PFSK-1 (cell line): ENCODE measurements around the gene GAS2L2.

ENCODE experiments used
- SIN3A ChIP-seq: IDR thresholded peaks from 2 replicates; pipeline ENCODE4 v1.6.1; 2012; ENCODE audit warnings: mild to moderate bottlenecking, low read length, moderate library complexity, borderline replicate concordance; ENCODE audit not compliant: insufficient read depth
- TAF1 ChIP-seq: IDR thresholded peaks from 2 replicates; pipeline ENCODE4 v1.6.1; 2012; ENCODE audit warnings: low read length, control low read depth, borderline replicate concordance; ENCODE audit not compliant: insufficient read depth
- TF ChIP-seq, protein P1 (sequence below), 2 experiments: IDR thresholded peaks; 2 replicates each; pipeline versions ENCODE4 v1.6.1 to v1.8.0; 2011 to 2012; ENCODE audit warnings: low read depth in 2 of 2, low read length in 2 of 2, control low read depth in 1 of 2, inconsistent platforms in 1 of 2, mild to moderate bottlenecking in 1 of 2, moderate library complexity in 1 of 2; ENCODE audit not compliant: insufficient read depth in 1 of 2

DNA sequence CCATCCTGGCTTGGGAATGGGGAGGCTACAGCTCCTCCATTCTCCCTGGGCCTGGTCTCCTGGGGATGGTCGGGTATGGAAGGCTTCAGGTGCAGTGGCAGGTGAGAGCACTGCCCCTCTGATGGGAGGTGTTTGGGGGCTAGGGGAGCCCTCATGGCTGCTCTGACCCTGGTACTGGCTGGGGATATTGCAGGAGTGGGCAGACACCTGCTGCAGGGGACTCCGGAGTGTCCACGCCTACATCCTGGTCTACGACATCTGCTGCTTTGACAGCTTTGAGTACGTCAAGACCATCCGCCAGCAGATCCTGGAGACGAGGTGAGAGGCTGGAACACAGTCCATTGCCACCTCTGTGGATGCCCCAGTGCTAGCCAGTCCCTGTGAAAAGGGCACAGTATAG is 12.8 kb downstream of the GAS2L2 start:
- TF ChIP-seq, protein P1, sequence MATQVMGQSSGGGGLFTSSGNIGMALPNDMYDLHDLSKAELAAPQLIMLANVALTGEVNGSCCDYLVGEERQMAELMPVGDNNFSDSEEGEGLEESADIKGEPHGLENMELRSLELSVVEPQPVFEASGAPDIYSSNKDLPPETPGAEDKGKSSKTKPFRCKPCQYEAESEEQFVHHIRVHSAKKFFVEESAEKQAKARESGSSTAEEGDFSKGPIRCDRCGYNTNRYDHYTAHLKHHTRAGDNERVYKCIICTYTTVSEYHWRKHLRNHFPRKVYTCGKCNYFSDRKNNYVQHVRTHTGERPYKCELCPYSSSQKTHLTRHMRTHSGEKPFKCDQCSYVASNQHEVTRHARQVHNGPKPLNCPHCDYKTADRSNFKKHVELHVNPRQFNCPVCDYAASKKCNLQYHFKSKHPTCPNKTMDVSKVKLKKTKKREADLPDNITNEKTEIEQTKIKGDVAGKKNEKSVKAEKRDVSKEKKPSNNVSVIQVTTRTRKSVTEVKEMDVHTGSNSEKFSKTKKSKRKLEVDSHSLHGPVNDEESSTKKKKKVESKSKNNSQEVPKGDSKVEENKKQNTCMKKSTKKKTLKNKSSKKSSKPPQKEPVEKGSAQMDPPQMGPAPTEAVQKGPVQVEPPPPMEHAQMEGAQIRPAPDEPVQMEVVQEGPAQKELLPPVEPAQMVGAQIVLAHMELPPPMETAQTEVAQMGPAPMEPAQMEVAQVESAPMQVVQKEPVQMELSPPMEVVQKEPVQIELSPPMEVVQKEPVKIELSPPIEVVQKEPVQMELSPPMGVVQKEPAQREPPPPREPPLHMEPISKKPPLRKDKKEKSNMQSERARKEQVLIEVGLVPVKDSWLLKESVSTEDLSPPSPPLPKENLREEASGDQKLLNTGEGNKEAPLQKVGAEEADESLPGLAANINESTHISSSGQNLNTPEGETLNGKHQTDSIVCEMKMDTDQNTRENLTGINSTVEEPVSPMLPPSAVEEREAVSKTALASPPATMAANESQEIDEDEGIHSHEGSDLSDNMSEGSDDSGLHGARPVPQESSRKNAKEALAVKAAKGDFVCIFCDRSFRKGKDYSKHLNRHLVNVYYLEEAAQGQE (IDR thresholded peaks at IDR 0.05; ENCODE audit: insufficient read depth in 1 of 2, low read depth in 2 of 2, low read length in 2 of 2) = no peak
- TF ChIP-seq SIN3A (no peak), TAF1 (no peak)
